Measurements from ENCODE around the gene ZC3HAV1. TPM values are rescaled to one million over a fixed set of nuclear protein-coding genes. Genes with fewer than 3 reads are reported as not detected.

Gene ZC3HAV1
- total and polyA plus RNA-seq, 2 experiments from 2014 or later: 24.8 to 56.8 TPM

DNA sequence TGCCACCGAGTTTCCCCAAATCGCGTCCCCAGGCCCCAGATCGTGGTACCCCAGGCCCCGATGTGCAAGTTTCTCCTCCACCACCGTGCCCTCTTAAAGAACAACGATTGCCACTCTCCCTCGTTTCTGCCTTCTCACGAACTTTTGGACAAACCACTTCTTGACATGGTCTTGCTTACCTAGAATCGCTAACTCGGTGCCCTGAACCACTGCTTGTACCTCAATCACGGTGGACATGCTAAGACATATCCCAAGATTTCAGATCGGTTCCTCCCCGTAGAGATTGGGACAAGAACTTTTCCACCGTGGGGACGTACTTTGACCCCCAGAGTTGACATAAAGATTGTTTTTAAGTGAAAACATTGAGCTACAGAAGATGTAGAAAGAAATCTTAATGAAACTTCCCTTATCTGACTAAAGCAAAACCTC lies 477 bp upstream of the ZC3HAV1 start:
- Histone ChIP-seq H3K27me3 (ENCODE audit: insufficient read depth) (peaks cover 21% of the 10 kb centered on the region), H3K27ac (ENCODE audit: low read depth) (no peak overlapping the region), H3K79me2 (replicated peaks; ENCODE audit: insufficient read depth) (peaks cover 31% of the 10 kb centered on the region), H3K4me2 (peak overlapping the region; percentile 97), H4K20me1 (replicated peaks; ENCODE audit: insufficient read depth) (0 out of 2 replicates have a peak, but pooled peaks cover 2% of the 10 kb centered on the region), H3K4me1 (ENCODE audit: insufficient read depth) (peaks cover 9% of the 10 kb centered on the region), H3K9me2 (ENCODE audit: insufficient read depth) (peaks cover 14% of the 10 kb centered on the region; the same call in 1 of the 2 replicates), H3K4me3 (peak overlapping the region; percentile 96), H3K36me3 (ENCODE audit: insufficient read depth) (no peaks in the 10 kb centered on the region), H3F3A (replicated peaks; ENCODE audit: low read depth) (0 out of 2 replicates have a peak, but pooled peaks cover 5% of the 10 kb centered on the region), H2AFZ (peak overlapping the region; percentile 97)
- Mint-ChIP-seq H3K4me1 (peaks cover 16% of the 10 kb centered on the region), H3K27ac (peak overlapping the region; percentile 92), H3K9me3 (no peaks in the 10 kb centered on the region; the same call in 2 of the 3 replicates), H3K4me3 (peak overlapping the region; percentile 89), H3K27me3 (ENCODE audit: insufficient read depth, low read depth, poor library complexity) (peaks cover 30% of the 10 kb centered on the region), H3K36me3 (ENCODE audit: low read depth) (peaks cover 7% of the 10 kb centered on the region; the same call in 1 of the 3 replicates)
- TF ChIP-seq, protein P1, sequence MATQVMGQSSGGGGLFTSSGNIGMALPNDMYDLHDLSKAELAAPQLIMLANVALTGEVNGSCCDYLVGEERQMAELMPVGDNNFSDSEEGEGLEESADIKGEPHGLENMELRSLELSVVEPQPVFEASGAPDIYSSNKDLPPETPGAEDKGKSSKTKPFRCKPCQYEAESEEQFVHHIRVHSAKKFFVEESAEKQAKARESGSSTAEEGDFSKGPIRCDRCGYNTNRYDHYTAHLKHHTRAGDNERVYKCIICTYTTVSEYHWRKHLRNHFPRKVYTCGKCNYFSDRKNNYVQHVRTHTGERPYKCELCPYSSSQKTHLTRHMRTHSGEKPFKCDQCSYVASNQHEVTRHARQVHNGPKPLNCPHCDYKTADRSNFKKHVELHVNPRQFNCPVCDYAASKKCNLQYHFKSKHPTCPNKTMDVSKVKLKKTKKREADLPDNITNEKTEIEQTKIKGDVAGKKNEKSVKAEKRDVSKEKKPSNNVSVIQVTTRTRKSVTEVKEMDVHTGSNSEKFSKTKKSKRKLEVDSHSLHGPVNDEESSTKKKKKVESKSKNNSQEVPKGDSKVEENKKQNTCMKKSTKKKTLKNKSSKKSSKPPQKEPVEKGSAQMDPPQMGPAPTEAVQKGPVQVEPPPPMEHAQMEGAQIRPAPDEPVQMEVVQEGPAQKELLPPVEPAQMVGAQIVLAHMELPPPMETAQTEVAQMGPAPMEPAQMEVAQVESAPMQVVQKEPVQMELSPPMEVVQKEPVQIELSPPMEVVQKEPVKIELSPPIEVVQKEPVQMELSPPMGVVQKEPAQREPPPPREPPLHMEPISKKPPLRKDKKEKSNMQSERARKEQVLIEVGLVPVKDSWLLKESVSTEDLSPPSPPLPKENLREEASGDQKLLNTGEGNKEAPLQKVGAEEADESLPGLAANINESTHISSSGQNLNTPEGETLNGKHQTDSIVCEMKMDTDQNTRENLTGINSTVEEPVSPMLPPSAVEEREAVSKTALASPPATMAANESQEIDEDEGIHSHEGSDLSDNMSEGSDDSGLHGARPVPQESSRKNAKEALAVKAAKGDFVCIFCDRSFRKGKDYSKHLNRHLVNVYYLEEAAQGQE (IDR thresholded peaks at IDR 0.05; ENCODE audit: unreplicated experiment): no peak
- no peak for TF ChIP-seq CREB1 (CRISPR knock-in tag; IDR thresholded peaks at IDR 0.05; ENCODE audit: low read depth)
- TF ChIP-seq NANOG (IDR thresholded peaks at IDR 0.05; ENCODE audit: borderline replicate concordance): no peak
- no peak for TF ChIP-seq EZH2 (IDR thresholded peaks at IDR 0.05; ENCODE audit: low read depth, unreplicated experiment)
- no peak for TF ChIP-seq EZH2phosphoT487 (IDR thresholded peaks at IDR 0.05; ENCODE audit: unreplicated experiment)
- TF ChIP-seq POLR2AphosphoS5 (IDR thresholded peaks at IDR 0.05; ENCODE audit: low read depth): no peak
- TF ChIP-seq, protein P2, sequence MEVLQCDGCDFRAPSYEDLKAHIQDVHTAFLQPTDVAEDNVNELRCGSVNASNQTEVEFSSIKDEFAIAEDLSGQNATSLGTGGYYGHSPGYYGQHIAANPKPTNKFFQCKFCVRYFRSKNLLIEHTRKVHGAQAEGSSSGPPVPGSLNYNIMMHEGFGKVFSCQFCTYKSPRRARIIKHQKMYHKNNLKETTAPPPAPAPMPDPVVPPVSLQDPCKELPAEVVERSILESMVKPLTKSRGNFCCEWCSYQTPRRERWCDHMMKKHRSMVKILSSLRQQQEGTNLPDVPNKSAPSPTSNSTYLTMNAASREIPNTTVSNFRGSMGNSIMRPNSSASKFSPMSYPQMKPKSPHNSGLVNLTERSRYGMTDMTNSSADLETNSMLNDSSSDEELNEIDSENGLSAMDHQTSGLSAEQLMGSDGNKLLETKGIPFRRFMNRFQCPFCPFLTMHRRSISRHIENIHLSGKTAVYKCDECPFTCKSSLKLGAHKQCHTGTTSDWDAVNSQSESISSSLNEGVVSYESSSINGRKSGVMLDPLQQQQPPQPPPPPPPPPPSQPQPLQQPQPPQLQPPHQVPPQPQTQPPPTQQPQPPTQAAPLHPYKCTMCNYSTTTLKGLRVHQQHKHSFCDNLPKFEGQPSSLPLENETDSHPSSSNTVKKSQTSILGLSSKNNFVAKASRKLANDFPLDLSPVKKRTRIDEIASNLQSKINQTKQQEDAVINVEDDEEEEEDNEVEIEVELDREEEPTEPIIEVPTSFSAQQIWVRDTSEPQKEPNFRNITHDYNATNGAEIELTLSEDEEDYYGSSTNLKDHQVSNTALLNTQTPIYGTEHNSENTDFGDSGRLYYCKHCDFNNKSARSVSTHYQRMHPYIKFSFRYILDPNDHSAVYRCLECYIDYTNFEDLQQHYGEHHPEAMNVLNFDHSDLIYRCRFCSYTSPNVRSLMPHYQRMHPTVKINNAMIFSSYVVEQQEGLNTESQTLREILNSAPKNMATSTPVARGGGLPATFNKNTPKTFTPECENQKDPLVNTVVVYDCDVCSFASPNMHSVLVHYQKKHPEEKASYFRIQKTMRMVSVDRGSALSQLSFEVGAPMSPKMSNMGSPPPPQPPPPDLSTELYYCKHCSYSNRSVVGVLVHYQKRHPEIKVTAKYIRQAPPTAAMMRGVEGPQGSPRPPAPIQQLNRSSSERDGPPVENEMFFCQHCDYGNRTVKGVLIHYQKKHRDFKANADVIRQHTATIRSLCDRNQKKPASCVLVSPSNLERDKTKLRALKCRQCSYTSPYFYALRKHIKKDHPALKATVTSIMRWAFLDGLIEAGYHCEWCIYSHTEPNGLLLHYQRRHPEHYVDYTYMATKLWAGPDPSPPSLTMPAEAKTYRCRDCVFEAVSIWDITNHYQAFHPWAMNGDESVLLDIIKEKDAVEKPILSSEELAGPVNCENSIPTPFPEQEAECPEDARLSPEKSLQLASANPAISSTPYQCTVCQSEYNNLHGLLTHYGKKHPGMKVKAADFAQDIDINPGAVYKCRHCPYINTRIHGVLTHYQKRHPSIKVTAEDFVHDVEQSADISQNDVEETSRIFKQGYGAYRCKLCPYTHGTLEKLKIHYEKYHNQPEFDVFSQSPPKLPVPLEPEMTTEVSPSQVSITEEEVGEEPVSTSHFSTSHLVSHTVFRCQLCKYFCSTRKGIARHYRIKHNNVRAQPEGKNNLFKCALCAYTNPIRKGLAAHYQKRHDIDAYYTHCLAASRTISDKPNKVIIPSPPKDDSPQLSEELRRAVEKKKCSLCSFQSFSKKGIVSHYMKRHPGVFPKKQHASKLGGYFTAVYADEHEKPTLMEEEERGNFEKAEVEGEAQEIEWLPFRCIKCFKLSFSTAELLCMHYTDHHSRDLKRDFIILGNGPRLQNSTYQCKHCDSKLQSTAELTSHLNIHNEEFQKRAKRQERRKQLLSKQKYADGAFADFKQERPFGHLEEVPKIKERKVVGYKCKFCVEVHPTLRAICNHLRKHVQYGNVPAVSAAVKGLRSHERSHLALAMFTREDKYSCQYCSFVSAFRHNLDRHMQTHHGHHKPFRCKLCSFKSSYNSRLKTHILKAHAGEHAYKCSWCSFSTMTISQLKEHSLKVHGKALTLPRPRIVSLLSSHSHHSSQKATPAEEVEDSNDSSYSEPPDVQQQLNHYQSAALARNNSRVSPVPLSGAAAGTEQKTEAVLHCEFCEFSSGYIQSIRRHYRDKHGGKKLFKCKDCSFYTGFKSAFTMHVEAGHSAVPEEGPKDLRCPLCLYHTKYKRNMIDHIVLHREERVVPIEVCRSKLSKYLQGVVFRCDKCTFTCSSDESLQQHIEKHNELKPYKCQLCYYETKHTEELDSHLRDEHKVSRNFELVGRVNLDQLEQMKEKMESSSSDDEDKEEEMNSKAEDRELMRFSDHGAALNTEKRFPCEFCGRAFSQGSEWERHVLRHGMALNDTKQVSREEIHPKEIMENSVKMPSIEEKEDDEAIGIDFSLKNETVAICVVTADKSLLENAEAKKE (CRISPR knock-in tag; IDR thresholded peaks at IDR 0.05): no peak
- no peak for TF ChIP-seq ZNF114 (CRISPR knock-in tag; IDR thresholded peaks at IDR 0.05)
- no peak for ATAC-seq
- DNase-seq (ENCODE audit: low spot score): no peak
